WTC11 (cell line): ENCODE data around the gene TBC1D4. TPM values are rescaled to one million over a fixed set of nuclear protein-coding genes. Genes with fewer than 3 reads are reported as not detected.

Experiments used
- ATAC-seq: fragments of 200-7000 bp; cut with Tn5 transposase; 2 replicates; pipeline ENCODE4 v1.10.0; 2021; ENCODE audit warnings: mild to moderate bottlenecking, moderate library complexity
- CTCF ChIA-PET: fragments of 300-600 bp; sonication (Branson Sonifier 250); formaldehyde crosslinking; loops from one replicate; lab custom pipeline; 2021; ENCODE audit warnings: antibody characterized with exemption; lab: Charles Lee
- POLR2A ChIA-PET: fragments of 350-600 bp; sonication (Branson Sonifier 250); formaldehyde crosslinking; loops from one replicate; lab custom pipeline; 2021; ENCODE audit warnings: antibody characterized with exemption; lab: Charles Lee
- DNase-seq: peaks from one replicate; pipeline ENCODE4 v3.0.0; 2021; ENCODE audit warnings: low spot score
- H3K27ac Mint-ChIP-seq: 2 replicates; pipeline ENCODE4 v1.8.0; 2021; ENCODE audit warnings: mixed read lengths
- H3K27me3 Mint-ChIP-seq: 2 replicates; pipeline ENCODE4 v1.8.0; 2021; ENCODE audit warnings: low read depth, mild to moderate bottlenecking, moderate library complexity, mixed read lengths
- H3K36me3 Mint-ChIP-seq: 2 replicates; pipeline ENCODE4 v1.8.0; 2021; ENCODE audit warnings: mixed read lengths
- H3K4me1 Mint-ChIP-seq: 2 replicates; pipeline ENCODE4 v1.8.0; 2022; ENCODE audit warnings: mixed read lengths
- H3K4me3 Mint-ChIP-seq: 2 replicates; pipeline ENCODE4 v1.8.0; 2021; ENCODE audit warnings: mild to moderate bottlenecking, moderate library complexity, mixed read lengths
- H3K9me3 Mint-ChIP-seq: 2 replicates; pipeline ENCODE4 v1.8.0; 2021; ENCODE audit warnings: mixed read lengths
- CREB1 ChIP-seq: sonication (generic); formaldehyde crosslinking; IDR thresholded peaks from 2 replicates; pipeline ENCODE4 v1.8.0; 2023; ENCODE audit warnings: mild to moderate bottlenecking, missing genetic modification reagents
- ESRRA ChIP-seq: sonication (generic); formaldehyde crosslinking; IDR thresholded peaks from 2 replicates; pipeline ENCODE4 v1.8.1; 2022; ENCODE audit warnings: mild to moderate bottlenecking, missing genetic modification reagents, borderline replicate concordance
- GABPB1 ChIP-seq: sonication (generic); formaldehyde crosslinking; IDR thresholded peaks from 2 replicates; pipeline ENCODE4 v1.8.1; 2023; ENCODE audit warnings: mild to moderate bottlenecking, missing genetic modification reagents
- GRHL2 ChIP-seq: fragments of 250-450 bp; sonication (Bioruptor Pico); IDR thresholded peaks from 2 replicates; pipeline ENCODE4 v1.8.0; 2022; ENCODE audit warnings: mild to moderate bottlenecking, moderate library complexity; ENCODE audit not compliant: insufficient replicate concordance, severe bottlenecking
- MYBL2 ChIP-seq: sonication (generic); formaldehyde crosslinking; IDR thresholded peaks from 2 replicates; pipeline ENCODE4 v1.8.1; 2023; ENCODE audit warnings: mild to moderate bottlenecking, moderate library complexity, missing genetic modification reagents
- NR1H2 ChIP-seq: sonication (generic); formaldehyde crosslinking; IDR thresholded peaks from 2 replicates; pipeline ENCODE4 v1.9.0; 2021; ENCODE audit warnings: mild to moderate bottlenecking, moderate library complexity, missing genetic modification reagents
- RELA ChIP-seq: sonication (generic); formaldehyde crosslinking; IDR thresholded peaks from 2 replicates; pipeline ENCODE4 v1.8.1; 2022; ENCODE audit warnings: missing genetic modification reagents, mild to moderate bottlenecking, borderline replicate concordance
- ZNF423 ChIP-seq: fragments of 250-450 bp; sonication (Bioruptor Pico); IDR thresholded peaks from 2 replicates; pipeline ENCODE4 v2.1.2; 2022; ENCODE audit warnings: mild to moderate bottlenecking, moderate library complexity
- ZNF671 ChIP-seq: fragments of 250-450 bp; sonication (Bioruptor Pico); IDR thresholded peaks from 2 replicates; pipeline ENCODE4 v1.8.0; 2021; ENCODE audit warnings: mild to moderate bottlenecking
- total RNA-seq: library from RNA; stranded (reverse); gene quantifications from 3 replicates; pipeline ENCODE4 v1.2.3, GENCODE V29; 2021
- TF ChIP-seq, protein P1 (sequence below): sonication (generic); formaldehyde crosslinking; IDR thresholded peaks from 2 replicates; pipeline ENCODE4 v1.8.1; 2022; ENCODE audit warnings: low read depth, missing genetic modification reagents, borderline replicate concordance
- TF ChIP-seq, protein P2 (sequence below): sonication (generic); formaldehyde crosslinking; IDR thresholded peaks from 2 replicates; pipeline ENCODE4 v1.8.0; 2023; ENCODE audit warnings: mild to moderate bottlenecking, missing genetic modification reagents
- TF ChIP-seq, protein P3 (sequence below): sonication (generic); formaldehyde crosslinking; IDR thresholded peaks from 2 replicates; pipeline ENCODE4 v1.8.1; 2022; ENCODE audit warnings: missing genetic modification reagents, borderline replicate concordance
- TF ChIP-seq, protein P4 (sequence below): sonication (generic); formaldehyde crosslinking; IDR thresholded peaks from 2 replicates; pipeline ENCODE4 v1.8.0; 2023; ENCODE audit warnings: missing genetic modification reagents, mild to moderate bottlenecking, borderline replicate concordance
- TF ChIP-seq, protein P5 (sequence below): fragments of 250-450 bp; sonication (Bioruptor Pico); IDR thresholded peaks from 2 replicates; pipeline ENCODE4 v1.9.0; 2021; ENCODE audit warnings: mild to moderate bottlenecking
- TF ChIP-seq, protein P6 (sequence below): fragments of 250-450 bp; sonication (Bioruptor Pico); IDR thresholded peaks from 2 replicates; pipeline ENCODE4 v1.9.0; 2021; ENCODE audit warnings: mild to moderate bottlenecking, borderline replicate concordance

Gene TBC1D4
- total RNA-seq, 1 experiment from 2014 or later, result 37.1 TPM

DNA sequence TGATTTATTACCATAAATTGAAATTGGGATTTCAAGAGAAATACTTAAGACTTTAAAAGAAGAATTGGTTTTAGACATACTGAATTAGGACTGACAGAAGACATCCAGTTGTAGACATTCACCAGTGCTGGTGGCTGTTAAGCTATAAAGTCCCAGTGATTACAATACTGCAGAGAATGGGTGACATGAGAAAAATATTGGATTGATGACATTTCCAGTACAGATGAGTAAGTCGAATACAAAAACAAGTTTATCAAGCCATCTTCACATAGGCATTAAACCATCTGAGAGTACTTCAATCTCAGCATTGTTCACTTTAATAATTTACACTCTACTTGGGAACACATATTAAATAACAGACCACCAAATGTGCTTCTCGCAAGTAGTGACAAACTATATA lies 66.8 kb downstream of the TBC1D4 start (continued):
- TF ChIP-seq CREB1 (no peak), MYBL2 (CRISPR knock-in tag) (no peak), NR1H2 (CRISPR knock-in tag) (no peak), ESRRA (CRISPR knock-in tag) (no peak), GRHL2 (CRISPR knock-in tag) (no peak)
- TF ChIP-seq, protein P1, sequence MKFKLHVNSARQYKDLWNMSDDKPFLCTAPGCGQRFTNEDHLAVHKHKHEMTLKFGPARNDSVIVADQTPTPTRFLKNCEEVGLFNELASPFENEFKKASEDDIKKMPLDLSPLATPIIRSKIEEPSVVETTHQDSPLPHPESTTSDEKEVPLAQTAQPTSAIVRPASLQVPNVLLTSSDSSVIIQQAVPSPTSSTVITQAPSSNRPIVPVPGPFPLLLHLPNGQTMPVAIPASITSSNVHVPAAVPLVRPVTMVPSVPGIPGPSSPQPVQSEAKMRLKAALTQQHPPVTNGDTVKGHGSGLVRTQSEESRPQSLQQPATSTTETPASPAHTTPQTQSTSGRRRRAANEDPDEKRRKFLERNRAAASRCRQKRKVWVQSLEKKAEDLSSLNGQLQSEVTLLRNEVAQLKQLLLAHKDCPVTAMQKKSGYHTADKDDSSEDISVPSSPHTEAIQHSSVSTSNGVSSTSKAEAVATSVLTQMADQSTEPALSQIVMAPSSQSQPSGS, result no peak

DNA sequence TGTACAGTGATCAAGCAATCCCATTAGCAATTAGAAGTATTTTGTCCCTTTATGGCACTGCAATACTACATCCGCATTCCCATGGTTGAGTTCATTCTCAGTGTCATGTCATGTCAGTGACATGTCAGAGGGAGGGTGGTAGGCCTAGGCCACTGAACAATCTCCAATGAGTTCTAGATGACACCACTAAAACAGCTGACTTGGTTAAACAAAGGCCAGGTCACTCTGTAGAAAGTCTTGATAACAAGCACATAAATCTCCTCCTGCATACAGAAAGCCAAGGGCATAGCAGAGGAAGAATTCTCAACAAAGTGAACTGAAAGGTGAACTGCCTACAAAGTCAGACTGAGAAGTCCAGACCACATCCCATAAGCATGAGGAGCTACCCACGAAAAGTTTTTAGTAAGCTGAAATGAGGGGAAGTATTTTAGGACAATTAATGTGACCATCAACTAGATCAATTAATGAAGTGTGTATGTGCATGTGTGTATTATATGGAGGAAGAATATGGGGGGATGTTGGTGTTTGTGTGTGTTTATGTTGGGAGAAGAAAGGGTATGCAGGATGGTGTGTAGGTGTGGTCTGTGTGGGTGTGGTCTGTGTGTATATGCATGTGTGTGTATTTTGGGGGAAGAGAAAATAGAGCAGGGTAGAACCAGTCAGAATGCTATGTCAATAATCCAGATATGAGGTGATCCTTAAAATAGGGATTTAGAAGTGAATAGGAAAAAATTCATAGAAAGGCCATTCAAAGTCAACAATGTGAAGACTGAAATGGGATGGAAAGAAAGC lies 67.7 kb downstream of the TBC1D4 start:
- ATAC-seq, result no peak
- H3K4me3 Mint-ChIP-seq, result no peak overlapping the region
- no peaks in the 10 kb centered on the region for H3K27me3 Mint-ChIP-seq
- no peak for DNase-seq
- CTCF ChIA-PET, result interaction anchor here (0.6 to 2.3 kb wide), 3 partner anchors 29 to 688 kb away, joined by 3 to 5 read pairs (median 3); no protein-coding TSS in a partner anchor
- no peaks in the 10 kb centered on the region for H3K36me3 Mint-ChIP-seq
- peaks cover 25% of the 10 kb centered on the region for H3K4me1 Mint-ChIP-seq
- no peak overlapping the region; the same call in 1 of the 2 replicates for H3K27ac Mint-ChIP-seq
- POLR2A ChIA-PET, result no interaction called here
- no peaks in the 10 kb centered on the region for H3K9me3 Mint-ChIP-seq
- TF ChIP-seq ZNF423 (CRISPR knock-in tag), result no peak
- TF ChIP-seq, protein P2, sequence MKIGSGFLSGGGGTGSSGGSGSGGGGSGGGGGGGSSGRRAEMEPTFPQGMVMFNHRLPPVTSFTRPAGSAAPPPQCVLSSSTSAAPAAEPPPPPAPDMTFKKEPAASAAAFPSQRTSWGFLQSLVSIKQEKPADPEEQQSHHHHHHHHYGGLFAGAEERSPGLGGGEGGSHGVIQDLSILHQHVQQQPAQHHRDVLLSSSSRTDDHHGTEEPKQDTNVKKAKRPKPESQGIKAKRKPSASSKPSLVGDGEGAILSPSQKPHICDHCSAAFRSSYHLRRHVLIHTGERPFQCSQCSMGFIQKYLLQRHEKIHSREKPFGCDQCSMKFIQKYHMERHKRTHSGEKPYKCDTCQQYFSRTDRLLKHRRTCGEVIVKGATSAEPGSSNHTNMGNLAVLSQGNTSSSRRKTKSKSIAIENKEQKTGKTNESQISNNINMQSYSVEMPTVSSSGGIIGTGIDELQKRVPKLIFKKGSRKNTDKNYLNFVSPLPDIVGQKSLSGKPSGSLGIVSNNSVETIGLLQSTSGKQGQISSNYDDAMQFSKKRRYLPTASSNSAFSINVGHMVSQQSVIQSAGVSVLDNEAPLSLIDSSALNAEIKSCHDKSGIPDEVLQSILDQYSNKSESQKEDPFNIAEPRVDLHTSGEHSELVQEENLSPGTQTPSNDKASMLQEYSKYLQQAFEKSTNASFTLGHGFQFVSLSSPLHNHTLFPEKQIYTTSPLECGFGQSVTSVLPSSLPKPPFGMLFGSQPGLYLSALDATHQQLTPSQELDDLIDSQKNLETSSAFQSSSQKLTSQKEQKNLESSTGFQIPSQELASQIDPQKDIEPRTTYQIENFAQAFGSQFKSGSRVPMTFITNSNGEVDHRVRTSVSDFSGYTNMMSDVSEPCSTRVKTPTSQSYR (CRISPR knock-in tag), result no peak
- TF ChIP-seq GABPB1 (CRISPR knock-in tag), result no peak
- TF ChIP-seq, protein P3, sequence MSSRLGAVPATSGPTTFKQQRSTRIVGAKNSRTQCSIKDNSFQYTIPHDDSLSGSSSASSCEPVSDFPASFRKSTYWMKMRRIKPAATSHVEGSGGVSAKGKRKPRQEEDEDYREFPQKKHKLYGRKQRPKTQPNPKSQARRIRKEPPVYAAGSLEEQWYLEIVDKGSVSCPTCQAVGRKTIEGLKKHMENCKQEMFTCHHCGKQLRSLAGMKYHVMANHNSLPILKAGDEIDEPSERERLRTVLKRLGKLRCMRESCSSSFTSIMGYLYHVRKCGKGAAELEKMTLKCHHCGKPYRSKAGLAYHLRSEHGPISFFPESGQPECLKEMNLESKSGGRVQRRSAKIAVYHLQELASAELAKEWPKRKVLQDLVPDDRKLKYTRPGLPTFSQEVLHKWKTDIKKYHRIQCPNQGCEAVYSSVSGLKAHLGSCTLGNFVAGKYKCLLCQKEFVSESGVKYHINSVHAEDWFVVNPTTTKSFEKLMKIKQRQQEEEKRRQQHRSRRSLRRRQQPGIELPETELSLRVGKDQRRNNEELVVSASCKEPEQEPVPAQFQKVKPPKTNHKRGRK (CRISPR knock-in tag), result no peak
- TF ChIP-seq, protein P4, sequence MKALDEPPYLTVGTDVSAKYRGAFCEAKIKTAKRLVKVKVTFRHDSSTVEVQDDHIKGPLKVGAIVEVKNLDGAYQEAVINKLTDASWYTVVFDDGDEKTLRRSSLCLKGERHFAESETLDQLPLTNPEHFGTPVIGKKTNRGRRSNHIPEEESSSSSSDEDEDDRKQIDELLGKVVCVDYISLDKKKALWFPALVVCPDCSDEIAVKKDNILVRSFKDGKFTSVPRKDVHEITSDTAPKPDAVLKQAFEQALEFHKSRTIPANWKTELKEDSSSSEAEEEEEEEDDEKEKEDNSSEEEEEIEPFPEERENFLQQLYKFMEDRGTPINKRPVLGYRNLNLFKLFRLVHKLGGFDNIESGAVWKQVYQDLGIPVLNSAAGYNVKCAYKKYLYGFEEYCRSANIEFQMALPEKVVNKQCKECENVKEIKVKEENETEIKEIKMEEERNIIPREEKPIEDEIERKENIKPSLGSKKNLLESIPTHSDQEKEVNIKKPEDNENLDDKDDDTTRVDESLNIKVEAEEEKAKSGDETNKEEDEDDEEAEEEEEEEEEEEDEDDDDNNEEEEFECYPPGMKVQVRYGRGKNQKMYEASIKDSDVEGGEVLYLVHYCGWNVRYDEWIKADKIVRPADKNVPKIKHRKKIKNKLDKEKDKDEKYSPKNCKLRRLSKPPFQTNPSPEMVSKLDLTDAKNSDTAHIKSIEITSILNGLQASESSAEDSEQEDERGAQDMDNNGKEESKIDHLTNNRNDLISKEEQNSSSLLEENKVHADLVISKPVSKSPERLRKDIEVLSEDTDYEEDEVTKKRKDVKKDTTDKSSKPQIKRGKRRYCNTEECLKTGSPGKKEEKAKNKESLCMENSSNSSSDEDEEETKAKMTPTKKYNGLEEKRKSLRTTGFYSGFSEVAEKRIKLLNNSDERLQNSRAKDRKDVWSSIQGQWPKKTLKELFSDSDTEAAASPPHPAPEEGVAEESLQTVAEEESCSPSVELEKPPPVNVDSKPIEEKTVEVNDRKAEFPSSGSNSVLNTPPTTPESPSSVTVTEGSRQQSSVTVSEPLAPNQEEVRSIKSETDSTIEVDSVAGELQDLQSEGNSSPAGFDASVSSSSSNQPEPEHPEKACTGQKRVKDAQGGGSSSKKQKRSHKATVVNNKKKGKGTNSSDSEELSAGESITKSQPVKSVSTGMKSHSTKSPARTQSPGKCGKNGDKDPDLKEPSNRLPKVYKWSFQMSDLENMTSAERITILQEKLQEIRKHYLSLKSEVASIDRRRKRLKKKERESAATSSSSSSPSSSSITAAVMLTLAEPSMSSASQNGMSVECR (CRISPR knock-in tag), result no peak
- TF ChIP-seq ZNF671 (CRISPR knock-in tag), result no peak
- TF ChIP-seq RELA (CRISPR knock-in tag), result no peak
- TF ChIP-seq, protein P5, sequence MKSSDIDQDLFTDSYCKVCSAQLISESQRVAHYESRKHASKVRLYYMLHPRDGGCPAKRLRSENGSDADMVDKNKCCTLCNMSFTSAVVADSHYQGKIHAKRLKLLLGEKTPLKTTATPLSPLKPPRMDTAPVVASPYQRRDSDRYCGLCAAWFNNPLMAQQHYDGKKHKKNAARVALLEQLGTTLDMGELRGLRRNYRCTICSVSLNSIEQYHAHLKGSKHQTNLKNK (CRISPR knock-in tag), result no peak
- TF ChIP-seq, protein P6, sequence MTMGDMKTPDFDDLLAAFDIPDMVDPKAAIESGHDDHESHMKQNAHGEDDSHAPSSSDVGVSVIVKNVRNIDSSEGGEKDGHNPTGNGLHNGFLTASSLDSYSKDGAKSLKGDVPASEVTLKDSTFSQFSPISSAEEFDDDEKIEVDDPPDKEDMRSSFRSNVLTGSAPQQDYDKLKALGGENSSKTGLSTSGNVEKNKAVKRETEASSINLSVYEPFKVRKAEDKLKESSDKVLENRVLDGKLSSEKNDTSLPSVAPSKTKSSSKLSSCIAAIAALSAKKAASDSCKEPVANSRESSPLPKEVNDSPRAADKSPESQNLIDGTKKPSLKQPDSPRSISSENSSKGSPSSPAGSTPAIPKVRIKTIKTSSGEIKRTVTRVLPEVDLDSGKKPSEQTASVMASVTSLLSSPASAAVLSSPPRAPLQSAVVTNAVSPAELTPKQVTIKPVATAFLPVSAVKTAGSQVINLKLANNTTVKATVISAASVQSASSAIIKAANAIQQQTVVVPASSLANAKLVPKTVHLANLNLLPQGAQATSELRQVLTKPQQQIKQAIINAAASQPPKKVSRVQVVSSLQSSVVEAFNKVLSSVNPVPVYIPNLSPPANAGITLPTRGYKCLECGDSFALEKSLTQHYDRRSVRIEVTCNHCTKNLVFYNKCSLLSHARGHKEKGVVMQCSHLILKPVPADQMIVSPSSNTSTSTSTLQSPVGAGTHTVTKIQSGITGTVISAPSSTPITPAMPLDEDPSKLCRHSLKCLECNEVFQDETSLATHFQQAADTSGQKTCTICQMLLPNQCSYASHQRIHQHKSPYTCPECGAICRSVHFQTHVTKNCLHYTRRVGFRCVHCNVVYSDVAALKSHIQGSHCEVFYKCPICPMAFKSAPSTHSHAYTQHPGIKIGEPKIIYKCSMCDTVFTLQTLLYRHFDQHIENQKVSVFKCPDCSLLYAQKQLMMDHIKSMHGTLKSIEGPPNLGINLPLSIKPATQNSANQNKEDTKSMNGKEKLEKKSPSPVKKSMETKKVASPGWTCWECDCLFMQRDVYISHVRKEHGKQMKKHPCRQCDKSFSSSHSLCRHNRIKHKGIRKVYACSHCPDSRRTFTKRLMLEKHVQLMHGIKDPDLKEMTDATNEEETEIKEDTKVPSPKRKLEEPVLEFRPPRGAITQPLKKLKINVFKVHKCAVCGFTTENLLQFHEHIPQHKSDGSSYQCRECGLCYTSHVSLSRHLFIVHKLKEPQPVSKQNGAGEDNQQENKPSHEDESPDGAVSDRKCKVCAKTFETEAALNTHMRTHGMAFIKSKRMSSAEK (CRISPR knock-in tag), result no peak
